Endodermal cell (in vitro differentiated cells): ENCODE data around the gene INSYN2B. TPM values are rescaled to one million over a fixed set of nuclear protein-coding genes. Genes with fewer than 3 reads are reported as not detected.

Experiments used
- DNase-seq: peaks from one replicate; pipeline ENCODE4 v3.0.0-alpha.2; 2017
- H3K27ac ChIP-seq: 2 replicates; pipeline ENCODE4 v1.5.1; 2013; ENCODE audit warnings: mild to moderate bottlenecking, low read depth, low read length, moderate library complexity
- H3K27me3 ChIP-seq: 2 replicates; pipeline ENCODE4 v1.6.1; 2013; ENCODE audit warnings: mild to moderate bottlenecking, low read length, moderate library complexity; ENCODE audit not compliant: insufficient read depth, control insufficient read depth, poor library complexity, severe bottlenecking
- H3K36me3 ChIP-seq: 2 replicates; pipeline ENCODE4 v1.7.0; 2013; ENCODE audit warnings: mild to moderate bottlenecking, low read length, moderate library complexity; ENCODE audit not compliant: control insufficient read depth, insufficient read depth
- H3K4me1 ChIP-seq: one replicate; pipeline ENCODE4 v1.7.0; 2013; ENCODE audit warnings: low read length; ENCODE audit not compliant: control insufficient read depth, insufficient read depth
- H3K4me3 ChIP-seq: 2 replicates; pipeline ENCODE4 v1.5.1; 2013; ENCODE audit warnings: mild to moderate bottlenecking, low read length, moderate library complexity
- H3K9ac ChIP-seq: 2 replicates; pipeline ENCODE4 v1.6.1; 2013; ENCODE audit warnings: mild to moderate bottlenecking, low read length, moderate library complexity; ENCODE audit not compliant: poor library complexity, severe bottlenecking; ENCODE audit errors: extremely low read depth
- H3K9me3 ChIP-seq: 2 replicates; pipeline ENCODE4 v1.6.1; 2013; ENCODE audit warnings: mild to moderate bottlenecking, low read length, moderate library complexity; ENCODE audit not compliant: control insufficient read depth
- H3K27ac Mint-ChIP-seq: 2 replicates; pipeline ENCODE4 v1.8.0; 2020; ENCODE audit warnings: mixed read lengths
- H3K27me3 Mint-ChIP-seq: 2 replicates; pipeline ENCODE4 v1.8.0; 2021; ENCODE audit warnings: mild to moderate bottlenecking, mixed read lengths; ENCODE audit not compliant: insufficient read depth
- H3K36me3 Mint-ChIP-seq: 2 replicates; pipeline ENCODE4 v1.8.0; 2020; ENCODE audit warnings: low read depth, mixed read lengths
- H3K4me1 Mint-ChIP-seq: 2 replicates; pipeline ENCODE4 v1.8.0; 2020; ENCODE audit warnings: mixed read lengths
- H3K4me3 Mint-ChIP-seq: 2 replicates; pipeline ENCODE4 v1.8.0; 2020; ENCODE audit warnings: mild to moderate bottlenecking, moderate library complexity, mixed read lengths
- H3K9me3 Mint-ChIP-seq: 2 replicates; pipeline ENCODE4 v1.8.0; 2020; ENCODE audit warnings: mild to moderate bottlenecking, mixed read lengths
- CTCF ChIP-seq: fragments of 200-600 bp; sonication (generic); conservative IDR thresholded peaks from 2 replicates; pipeline ENCODE4 v1.5.0; 2021; ENCODE audit warnings: antibody characterized with exemption, mild to moderate bottlenecking
- WGBS, 2 experiments: methylation state at CpG; one replicate each; pipeline versions ENCODE4 v1.1.5 to v1.1.7; 2013; ENCODE audit warnings: missing lambda C conversion rate in 2 of 2, mixed read lengths in 1 of 2; ENCODE audit not compliant: insufficient coverage in 1 of 2, insufficient read length in 1 of 2; 5-methylcytosine and 5-hydroxymethylcytosine counted together
- total RNA-seq, 2 donors: library from RNA; stranded (reverse); fragmentation: NEBNext Ultra II Directional in 1 of 2; extraction: Animal tissue kit (Norgen Biotek cat#: 25700) in 1 of 2; gene quantifications; 2 replicates in 1 of 2; 3 replicates in 1 of 2; pipeline ENCODE4 v1.2.1, GENCODE V29; 2021

Gene INSYN2B
- total RNA-seq, 2 donors from 2014 or later: not detected

GRCh38 chr5:169988206-169988605, 7.9 kb upstream of the INSYN2B start:
- Histone ChIP-seq H3K9ac (no peak overlapping the region), H3K27ac (no peak overlapping the region), H3K4me1 (peaks cover 15% of the 10 kb centered on the region), H3K27me3 (no peaks in the 10 kb centered on the region), H3K9me3 (no peaks in the 10 kb centered on the region), H3K36me3 (no peaks in the 10 kb centered on the region), H3K4me3 (no peak overlapping the region)
- no peak for TF ChIP-seq CTCF
- H3K36me3 Mint-ChIP-seq: no peaks in the 10 kb centered on the region
- no peak overlapping the region for H3K27ac Mint-ChIP-seq
- no peaks in the 10 kb centered on the region for H3K9me3 Mint-ChIP-seq
- peaks cover 20% of the 10 kb centered on the region for H3K4me1 Mint-ChIP-seq
- 98 to 100% methylated on average over 2 to 4 of the region's 4 CpGs for WGBS, 2 experiments
- no peak for DNase-seq
- H3K27me3 Mint-ChIP-seq: peaks cover 3% of the 10 kb centered on the region
- no peak overlapping the region for H3K4me3 Mint-ChIP-seq

DNA sequence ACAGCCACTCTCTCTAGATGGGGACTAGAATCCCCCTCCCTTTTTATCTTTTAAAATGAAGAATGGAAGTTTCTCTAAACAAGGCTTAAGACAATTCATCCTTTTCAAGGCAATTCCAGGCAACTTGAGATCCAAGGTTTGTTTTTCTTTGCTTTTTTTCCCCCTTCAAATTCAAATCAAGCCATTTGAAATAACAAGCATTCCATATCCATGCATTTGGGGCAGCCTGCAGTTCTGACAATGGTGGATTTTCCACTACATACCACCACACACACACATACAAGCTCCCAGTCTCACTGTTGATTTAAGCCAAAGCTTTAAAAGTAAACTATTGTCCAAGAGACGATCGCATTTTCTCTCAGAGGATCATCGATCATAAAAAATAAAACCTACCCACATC, 424 bp downstream of the INSYN2B start:
- Histone ChIP-seq H3K27me3 (no peaks in the 10 kb centered on the region), H3K9ac (no peak overlapping the region), H3K4me3 (peak overlapping the region; percentile 57), H3K9me3 (no peaks in the 10 kb centered on the region), H3K4me1 (peaks cover 3% of the 10 kb centered on the region), H3K27ac (no peak overlapping the region), H3K36me3 (no peaks in the 10 kb centered on the region)
- Mint-ChIP-seq H3K4me3 (peak overlapping the region; percentile 44), H3K9me3 (no peaks in the 10 kb centered on the region), H3K36me3 (no peaks in the 10 kb centered on the region), H3K27me3 (peaks cover 21% of the 10 kb centered on the region), H3K4me1 (peaks cover 33% of the 10 kb centered on the region), H3K27ac (no peak overlapping the region)
- WGBS, 2 experiments: 19% methylated on average over 3 of the region's 3 CpGs; no CpG with 5 or more reads in 1 of the 2 experiments
- DNase-seq: no peak
- no peak for TF ChIP-seq CTCF

DNA sequence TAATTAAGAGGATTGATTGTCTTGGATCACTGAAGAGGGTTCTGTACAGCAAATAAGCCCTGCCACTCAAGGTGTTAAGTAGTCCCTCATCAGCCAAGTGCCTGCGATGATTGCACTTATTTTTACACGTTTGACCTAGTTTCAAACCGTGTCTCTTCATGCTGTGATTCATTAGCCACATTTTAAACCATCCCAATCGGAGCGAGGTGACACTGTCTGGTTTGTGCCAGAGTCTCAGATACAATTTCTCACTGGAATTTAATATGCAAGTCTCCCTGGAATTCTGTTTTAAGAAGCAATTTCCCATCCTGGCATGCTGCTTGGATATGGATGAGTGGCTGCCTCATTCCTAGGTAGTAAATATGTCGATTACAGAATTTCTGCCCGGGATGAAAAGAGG, 1.6 kb downstream of the INSYN2B start:
- Histone ChIP-seq H3K27me3 (no peaks in the 10 kb centered on the region), H3K9me3 (no peaks in the 10 kb centered on the region), H3K4me1 (peaks cover 3% of the 10 kb centered on the region), H3K27ac (no peak overlapping the region), H3K4me3 (no peak overlapping the region), H3K9ac (no peak overlapping the region), H3K36me3 (no peaks in the 10 kb centered on the region)
- Mint-ChIP-seq H3K27ac (no peak overlapping the region), H3K4me3 (no peak overlapping the region), H3K27me3 (peaks cover 21% of the 10 kb centered on the region), H3K9me3 (no peaks in the 10 kb centered on the region), H3K36me3 (no peaks in the 10 kb centered on the region), H3K4me1 (peaks cover 33% of the 10 kb centered on the region)
- DNase-seq: no peak
- no peak for TF ChIP-seq CTCF
- 63 to 79% methylated on average over 7 of the region's 7 CpGs for WGBS, 2 experiments
